ENCODE measurements around the gene NFIB. TPM values are rescaled to one million over a fixed set of nuclear protein-coding genes. Genes with fewer than 3 reads are reported as not detected.

The NFIB gene
- total and polyA plus RNA-seq, 2 of the 4 experiments (the other 2 are of a cell fraction), result 1.4 to 2.0 TPM

DNA sequence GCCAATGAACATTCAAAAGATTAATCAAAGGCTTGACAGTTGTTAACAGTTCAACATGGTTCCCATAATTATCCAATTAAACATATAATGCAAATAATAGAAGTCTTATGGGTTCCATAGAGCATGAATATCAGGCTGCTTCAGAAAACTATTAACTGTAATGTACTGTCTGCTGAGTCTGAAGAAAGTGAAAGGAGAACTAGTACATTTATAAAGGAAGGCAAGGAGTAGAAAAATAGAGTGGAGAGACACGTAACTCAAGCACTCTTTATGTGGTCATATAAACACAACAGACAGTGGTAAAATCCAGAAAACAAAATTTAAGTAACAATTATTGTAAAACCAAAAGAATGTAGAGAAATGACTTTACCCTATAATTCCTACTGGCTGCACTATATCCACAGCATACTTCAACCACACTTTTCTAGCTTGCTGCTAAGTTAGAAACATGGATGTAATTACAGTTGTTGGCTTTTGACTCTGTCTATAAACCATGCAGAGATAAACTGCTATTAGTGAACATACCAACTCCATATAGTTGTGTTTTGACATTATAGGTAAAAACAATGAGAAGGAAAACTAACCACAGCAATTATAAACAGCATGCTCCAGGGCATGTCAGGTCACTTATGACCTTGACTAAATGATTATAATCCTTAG, 32.7 kb downstream of the NFIB start:
- Histone ChIP-seq H3K18ac (ENCODE audit: low read depth, low read length) (no peak overlapping the region), H3K36me3 (ENCODE audit: control insufficient read depth, insufficient read depth, low read length) (no peaks in the 10 kb centered on the region), H3K56ac (ENCODE audit: extremely low read depth, insufficient read depth, low read length) (no peak overlapping the region), H3K4me2 (ENCODE audit: low read depth, low read length) (peak overlapping the region; percentile 54), H3K9ac (ENCODE audit: low read depth, low read length) (no peak overlapping the region), H3K9me3 (ENCODE audit: control insufficient read depth, insufficient read depth, low read length) (no peaks in the 10 kb centered on the region), H3K27me3 (ENCODE audit: control insufficient read depth, insufficient read depth, low read length) (peaks cover 3% of the 10 kb centered on the region), H3K23ac (ENCODE audit: low read depth, low read length) (no peak overlapping the region), H4K91ac (ENCODE audit: insufficient read depth, low read depth, low read length) (no peak overlapping the region), H2AFZ (replicated peaks; ENCODE audit: low read length, poor library complexity) (no peak overlapping the region), H3K4me1 (ENCODE audit: control insufficient read depth, insufficient read depth, low read length) (peaks cover 5% of the 10 kb centered on the region), H2AK5ac (ENCODE audit: low read depth, low read length) (no peak overlapping the region), H2BK120ac (ENCODE audit: low read depth, low read length) (no peak overlapping the region), H3K4me3 (ENCODE audit: insufficient read depth, low read depth, low read length) (no peak overlapping the region), H4K8ac (ENCODE audit: low read depth in 2 of 2, low read length in 2 of 2) (no peak overlapping the region), H2BK5ac (ENCODE audit: low read depth, low read length, poor library complexity, severe bottlenecking) (no peak overlapping the region), H3K4ac (ENCODE audit: low read depth, low read length) (no peak overlapping the region), H2BK15ac (ENCODE audit: low read depth, low read length) (no peak overlapping the region), H3K79me1 (ENCODE audit: low read depth in 1 of 2, low read length in 2 of 2) (no peaks in the 10 kb centered on the region), H3K27ac (ENCODE audit: insufficient read depth, low read length) (no peak overlapping the region), H3K14ac (replicated peaks; ENCODE audit: low read depth, low read length) (no peak overlapping the region), H4K20me1 (ENCODE audit: insufficient read depth, low read length) (no peaks in the 10 kb centered on the region), H4K5ac (ENCODE audit: low read depth, low read length) (no peak overlapping the region), H2AK9ac (replicated peaks; ENCODE audit: low read depth, low read length, poor library complexity) (no peak overlapping the region), H3K9me1 (ENCODE audit: insufficient read depth, low read length) (peaks cover 3% of the 10 kb centered on the region; the same call in 1 of the 2 replicates), H2BK20ac (ENCODE audit: low read depth, low read length) (no peak overlapping the region)
- TF ChIP-seq NFE2L2 (IDR thresholded peaks at IDR 0.05; ENCODE audit: low read depth, low read length), result no peak
- TF ChIP-seq MXI1 (IDR thresholded peaks at IDR 0.05; ENCODE audit: borderline replicate concordance, low read depth, low read length), result no peak
- no peak for TF ChIP-seq SMC3 (IDR thresholded peaks at IDR 0.05; ENCODE audit: low read depth, low read length)
- no peak for TF ChIP-seq RAD21 (IDR thresholded peaks at IDR 0.05; ENCODE audit: low read length)
- TF ChIP-seq, protein P1, sequence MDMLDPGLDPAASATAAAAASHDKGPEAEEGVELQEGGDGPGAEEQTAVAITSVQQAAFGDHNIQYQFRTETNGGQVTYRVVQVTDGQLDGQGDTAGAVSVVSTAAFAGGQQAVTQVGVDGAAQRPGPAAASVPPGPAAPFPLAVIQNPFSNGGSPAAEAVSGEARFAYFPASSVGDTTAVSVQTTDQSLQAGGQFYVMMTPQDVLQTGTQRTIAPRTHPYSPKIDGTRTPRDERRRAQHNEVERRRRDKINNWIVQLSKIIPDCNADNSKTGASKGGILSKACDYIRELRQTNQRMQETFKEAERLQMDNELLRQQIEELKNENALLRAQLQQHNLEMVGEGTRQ (IDR thresholded peaks at IDR 0.05; ENCODE audit: low read depth, low read length), result no peak
- TF ChIP-seq MAZ (IDR thresholded peaks at IDR 0.05; ENCODE audit: borderline replicate concordance, low read depth, low read length), result no peak
- no peak for TF ChIP-seq MAFK (IDR thresholded peaks at IDR 0.05; ENCODE audit: low read depth, low read length)
- TF ChIP-seq RFX5 (IDR thresholded peaks at IDR 0.05; ENCODE audit: low read depth, low read length), result no peak
- TF ChIP-seq, protein P2, sequence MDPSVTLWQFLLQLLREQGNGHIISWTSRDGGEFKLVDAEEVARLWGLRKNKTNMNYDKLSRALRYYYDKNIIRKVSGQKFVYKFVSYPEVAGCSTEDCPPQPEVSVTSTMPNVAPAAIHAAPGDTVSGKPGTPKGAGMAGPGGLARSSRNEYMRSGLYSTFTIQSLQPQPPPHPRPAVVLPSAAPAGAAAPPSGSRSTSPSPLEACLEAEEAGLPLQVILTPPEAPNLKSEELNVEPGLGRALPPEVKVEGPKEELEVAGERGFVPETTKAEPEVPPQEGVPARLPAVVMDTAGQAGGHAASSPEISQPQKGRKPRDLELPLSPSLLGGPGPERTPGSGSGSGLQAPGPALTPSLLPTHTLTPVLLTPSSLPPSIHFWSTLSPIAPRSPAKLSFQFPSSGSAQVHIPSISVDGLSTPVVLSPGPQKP (IDR thresholded peaks at IDR 0.05; ENCODE audit: borderline replicate concordance, low read depth, low read length), result no peak
- TF ChIP-seq, protein P3, sequence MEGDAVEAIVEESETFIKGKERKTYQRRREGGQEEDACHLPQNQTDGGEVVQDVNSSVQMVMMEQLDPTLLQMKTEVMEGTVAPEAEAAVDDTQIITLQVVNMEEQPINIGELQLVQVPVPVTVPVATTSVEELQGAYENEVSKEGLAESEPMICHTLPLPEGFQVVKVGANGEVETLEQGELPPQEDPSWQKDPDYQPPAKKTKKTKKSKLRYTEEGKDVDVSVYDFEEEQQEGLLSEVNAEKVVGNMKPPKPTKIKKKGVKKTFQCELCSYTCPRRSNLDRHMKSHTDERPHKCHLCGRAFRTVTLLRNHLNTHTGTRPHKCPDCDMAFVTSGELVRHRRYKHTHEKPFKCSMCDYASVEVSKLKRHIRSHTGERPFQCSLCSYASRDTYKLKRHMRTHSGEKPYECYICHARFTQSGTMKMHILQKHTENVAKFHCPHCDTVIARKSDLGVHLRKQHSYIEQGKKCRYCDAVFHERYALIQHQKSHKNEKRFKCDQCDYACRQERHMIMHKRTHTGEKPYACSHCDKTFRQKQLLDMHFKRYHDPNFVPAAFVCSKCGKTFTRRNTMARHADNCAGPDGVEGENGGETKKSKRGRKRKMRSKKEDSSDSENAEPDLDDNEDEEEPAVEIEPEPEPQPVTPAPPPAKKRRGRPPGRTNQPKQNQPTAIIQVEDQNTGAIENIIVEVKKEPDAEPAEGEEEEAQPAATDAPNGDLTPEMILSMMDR (conservative IDR thresholded peaks at IDR 0.05; ENCODE audit: low read depth, low read length), result no peak
- no peak for TF ChIP-seq CHD1 (IDR thresholded peaks at IDR 0.05; ENCODE audit: low read depth, low read length)
- no TSS peak for BruUV-seq (replicated peaks)
- dilution Hi-C loops (cut with HindIII; ENCODE audit: low sequenced_read_pairs, unreplicated experiment), result no loop called here
- intact Hi-C loops (cut with micrococcal nuclease), result no loop called here
- WGBS, 2 experiments (ENCODE audit: extremely low coverage in 2 of 2, insufficient read length in 1 of 2), result no CpG with 5 or more reads among the region's 1 CpG
- ChIA-PET CTCF (no interaction called here), POLR2A (ENCODE audit: unreplicated experiment) (no interaction called here)
- DNase-seq (no peak), ATAC-seq (ENCODE audit: low read depth) (peak; percentile 18; the same call in 1 of the 2 replicates)
- in situ Hi-C loops (cut with MboI; ENCODE audit: low sequenced_read_pairs), result no loop called here
